HG02973 (cell line): Measurements from ENCODE around the gene DNAJC15.
"Not testable (repeated sequence)": the region's sequence is repeated elsewhere in the genome, so short reads cannot be mapped to it uniquely, and the experiment has no call there.

Experiments
- ATAC-seq: cut with Tn5 transposase; IDR thresholded peaks from one replicate; pipeline ENCODE4 v1.9.1; 2021; ENCODE audit warnings: moderate library complexity; ENCODE audit not compliant: unreplicated experiment

Gene DNAJC15

GRCh38 chr13:43003729-43004128, 19.7 kb upstream of the DNAJC15 start:
- ATAC-seq: no peak

GRCh38 chr13:43005460-43006236, 17.7 kb upstream of the DNAJC15 start:
- no peak for ATAC-seq

GRCh38 chr13:43006893-43007631, 16.3 kb upstream of the DNAJC15 start:
- no peak for ATAC-seq

DNA sequence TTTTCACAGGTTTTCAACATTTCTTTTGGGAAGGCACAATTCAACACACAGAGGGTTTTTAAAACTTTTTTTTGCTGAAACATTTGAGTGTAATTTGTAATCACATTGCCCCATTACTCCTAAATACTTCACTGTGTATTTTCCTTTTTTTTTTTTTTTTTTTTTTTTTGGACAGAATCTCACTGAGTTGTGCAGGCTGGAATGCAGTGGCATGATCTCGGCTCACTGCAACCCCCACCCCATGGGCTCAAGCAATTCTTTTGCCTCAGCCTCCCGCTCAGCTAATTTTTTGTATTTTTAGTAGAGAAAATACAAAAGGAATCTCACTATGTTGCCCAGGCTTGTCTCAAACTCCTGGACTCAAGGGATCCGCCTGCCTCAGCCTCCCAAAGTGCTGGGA, 14.8 kb upstream of the DNAJC15 start:
- no peak for ATAC-seq

DNA sequence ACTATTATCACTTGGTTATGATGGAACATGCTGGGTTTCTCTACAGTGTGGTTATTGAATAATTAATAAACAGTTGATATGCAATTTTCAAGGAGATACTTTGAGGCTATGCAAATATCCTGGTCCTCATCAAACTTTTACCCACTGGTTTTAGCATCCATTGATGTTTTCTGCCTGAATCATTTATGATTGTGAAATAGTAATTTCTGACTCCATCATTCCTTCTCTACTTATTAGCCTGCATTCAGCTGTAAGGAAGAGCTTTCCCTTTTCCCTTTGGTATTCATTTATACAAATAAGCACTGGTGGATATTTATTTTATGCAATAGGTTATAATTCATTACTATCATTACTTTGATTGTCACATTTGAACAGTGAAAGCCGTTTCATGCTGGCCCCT, 13.9 kb upstream of the DNAJC15 start:
- no peak for ATAC-seq

- no peak for ATAC-seq
Measured at GRCh38 chr13:43014162-43014561, 9.2 kb upstream of the DNAJC15 start.

GRCh38 chr13:43016226-43016625, 7.2 kb upstream of the DNAJC15 start:
- ATAC-seq: no peak

DNA sequence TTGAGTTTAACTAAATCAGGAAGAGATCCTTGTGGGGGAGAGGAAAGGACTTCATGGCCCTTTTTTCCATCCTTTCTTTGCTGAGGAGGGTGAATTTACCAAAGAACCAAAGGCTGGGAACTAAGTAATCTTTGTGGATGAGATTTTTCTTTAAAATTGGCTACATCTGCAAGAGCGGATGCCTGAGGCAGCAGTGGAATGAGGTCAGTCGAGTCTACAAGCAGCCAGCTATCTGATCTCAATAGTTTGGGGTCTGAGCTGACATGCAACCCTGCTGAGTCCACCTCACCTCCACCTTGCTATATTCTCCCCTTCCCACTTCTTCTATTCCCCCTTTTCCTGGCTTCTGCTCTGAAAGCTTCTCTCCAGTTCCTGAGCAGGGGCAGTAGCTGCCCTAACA, 3.6 kb upstream of the DNAJC15 start:
- no peak for ATAC-seq

GRCh38 chr13:43020794-43021193, 2.6 kb upstream of the DNAJC15 start:
- ATAC-seq: no peak

- ATAC-seq: no peak
Measured at GRCh38 chr13:43021926-43022670, 1.3 kb upstream of the DNAJC15 start.

GRCh38 chr13:43022934-43023288, 475 bp upstream of the DNAJC15 start:
- no peak for ATAC-seq

DNA sequence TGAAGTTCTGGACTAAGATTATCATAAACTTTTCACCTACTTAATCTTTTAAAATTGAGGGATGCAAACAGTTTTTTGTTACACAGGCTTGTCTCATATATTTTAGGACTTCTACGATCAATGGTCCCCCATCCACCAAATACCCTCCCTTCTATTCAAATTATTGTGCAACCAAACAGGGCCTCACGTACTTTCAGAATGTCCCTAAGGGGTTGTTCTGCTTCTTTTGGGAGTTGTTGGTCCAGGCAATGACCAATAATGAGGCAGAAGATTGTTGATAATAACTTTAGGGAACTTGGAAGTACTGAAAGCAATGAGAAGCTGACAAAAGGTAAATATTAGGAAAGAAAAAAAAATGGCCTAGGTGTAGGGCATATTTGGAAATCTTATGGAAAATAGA, 2.9 kb downstream of the DNAJC15 start:
- no peak for ATAC-seq

- ATAC-seq: no peak
Measured at GRCh38 chr13:43030548-43030947, 7.2 kb downstream of the DNAJC15 start.

- no peak for ATAC-seq
Measured at GRCh38 chr13:43031881-43032280, 8.5 kb downstream of the DNAJC15 start.

DNA sequence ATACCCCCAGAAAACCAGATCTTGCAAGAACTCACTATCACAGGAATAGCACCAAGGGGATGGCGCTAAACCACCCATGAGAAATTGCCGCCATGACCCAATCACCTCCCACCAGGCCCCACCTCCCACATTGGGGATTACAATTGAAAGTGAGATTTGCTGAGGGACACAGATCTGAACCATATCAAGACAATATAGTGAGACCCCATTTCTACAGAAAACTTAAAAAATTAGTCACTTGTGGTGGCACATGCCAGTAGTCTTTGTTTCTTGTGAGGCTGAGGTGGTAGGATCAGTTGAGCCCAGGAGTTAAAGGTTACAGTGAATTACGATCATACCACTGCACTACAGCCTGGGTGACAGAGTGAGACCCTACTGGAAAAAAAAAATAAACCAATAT, 9.7 kb downstream of the DNAJC15 start:
- ATAC-seq: no peak

DNA sequence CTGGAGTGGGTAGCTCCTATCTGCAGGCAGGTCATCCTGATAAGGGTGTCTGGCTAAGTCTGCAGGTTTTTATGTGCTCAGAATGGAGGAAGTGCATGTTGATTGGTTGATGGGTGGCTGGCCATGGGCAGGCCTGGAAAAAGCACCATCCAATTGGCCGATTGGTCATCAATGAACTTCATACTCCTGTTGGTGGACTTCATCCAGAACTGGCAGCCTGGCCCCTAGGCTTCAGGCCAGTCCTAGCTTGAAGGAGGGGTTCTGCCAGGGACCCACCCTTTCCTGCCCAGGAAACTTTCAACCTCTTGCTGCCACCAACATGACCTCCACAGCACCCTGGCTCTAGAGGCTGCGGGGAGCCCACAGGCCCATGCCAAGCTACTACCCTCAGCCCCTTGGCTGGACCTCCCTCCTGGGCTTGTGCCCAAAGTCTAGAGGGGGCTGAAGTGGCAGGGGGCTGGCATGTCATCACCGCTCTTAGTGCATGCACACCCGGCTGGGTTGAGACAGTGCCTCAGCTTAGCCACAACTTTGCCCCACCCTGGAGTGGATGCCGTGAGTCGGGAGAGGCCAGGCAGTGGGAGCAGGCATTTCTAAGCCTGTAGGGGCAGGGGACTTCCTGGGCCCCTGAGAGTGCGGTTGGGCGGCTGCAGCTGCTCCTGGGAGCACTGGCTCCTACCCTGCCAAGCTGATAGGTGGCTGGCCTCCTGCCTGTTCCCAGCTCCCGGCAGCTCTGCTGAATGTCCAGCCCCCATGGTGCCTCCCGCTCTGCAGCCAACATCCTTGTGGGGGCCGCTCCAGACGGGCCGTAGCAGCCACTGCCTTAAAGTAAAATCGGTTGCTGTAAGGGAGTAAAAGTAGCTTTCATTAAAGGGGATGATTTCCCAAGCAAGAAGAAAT, 13.2 kb downstream of the DNAJC15 start:
- no peak for ATAC-seq

GRCh38 chr13:43039966-43040365, 16.6 kb downstream of the DNAJC15 start:
- ATAC-seq: no peak

- ATAC-seq: not testable (repeated sequence)
Measured at GRCh38 chr13:43040581-43041368, 17.4 kb downstream of the DNAJC15 start.

- peak; percentile 56 for ATAC-seq
Measured at GRCh38 chr13:43041369-43041921, 18.1 kb downstream of the DNAJC15 start.
